Measurements from ENCODE around the gene CLSTN3. TPM values are rescaled to one million over a fixed set of nuclear protein-coding genes. Genes with fewer than 3 reads are reported as not detected.

CLSTN3 gene
- total and polyA plus RNA-seq, 2 of the 13 experiments (the other 11 are each of a cell fraction or from before 2014, with no cell fraction given) = 26.2 to 94.1 TPM

- TF ChIP-seq, protein P1, sequence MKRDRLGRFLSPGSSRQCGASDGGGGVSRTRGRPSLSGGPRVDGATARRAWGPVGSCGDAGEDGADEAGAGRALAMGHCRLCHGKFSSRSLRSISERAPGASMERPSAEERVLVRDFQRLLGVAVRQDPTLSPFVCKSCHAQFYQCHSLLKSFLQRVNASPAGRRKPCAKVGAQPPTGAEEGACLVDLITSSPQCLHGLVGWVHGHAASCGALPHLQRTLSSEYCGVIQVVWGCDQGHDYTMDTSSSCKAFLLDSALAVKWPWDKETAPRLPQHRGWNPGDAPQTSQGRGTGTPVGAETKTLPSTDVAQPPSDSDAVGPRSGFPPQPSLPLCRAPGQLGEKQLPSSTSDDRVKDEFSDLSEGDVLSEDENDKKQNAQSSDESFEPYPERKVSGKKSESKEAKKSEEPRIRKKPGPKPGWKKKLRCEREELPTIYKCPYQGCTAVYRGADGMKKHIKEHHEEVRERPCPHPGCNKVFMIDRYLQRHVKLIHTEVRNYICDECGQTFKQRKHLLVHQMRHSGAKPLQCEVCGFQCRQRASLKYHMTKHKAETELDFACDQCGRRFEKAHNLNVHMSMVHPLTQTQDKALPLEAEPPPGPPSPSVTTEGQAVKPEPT (CRISPR knock-in tag; IDR thresholded peaks at IDR 0.05; ENCODE audit: low read depth) = no peak
- no peak for TF ChIP-seq ZNF549 (CRISPR knock-in tag; IDR thresholded peaks at IDR 0.05)
- TF ChIP-seq ZNF773 (CRISPR knock-in tag; IDR thresholded peaks at IDR 0.05; ENCODE audit: borderline replicate concordance) = no peak
- no peak for TF ChIP-seq SETDB1 (CRISPR knock-in tag; IDR thresholded peaks at IDR 0.05; ENCODE audit: borderline replicate concordance)
- TF ChIP-seq ZKSCAN5 (CRISPR knock-in tag; IDR thresholded peaks at IDR 0.05) = no peak
- no peak for TF ChIP-seq ZNF33A (CRISPR knock-in tag; IDR thresholded peaks at IDR 0.05; ENCODE audit: borderline replicate concordance)
- no peak for TF ChIP-seq ZBTB38 (CRISPR knock-in tag; IDR thresholded peaks at IDR 0.05)
- no peak for TF ChIP-seq ZNF160 (CRISPR knock-in tag; IDR thresholded peaks at IDR 0.05)
- no peak for TF ChIP-seq ZNF570 (CRISPR knock-in tag; IDR thresholded peaks at IDR 0.05; ENCODE audit: borderline replicate concordance)
- TF ChIP-seq TSC22D2 (CRISPR knock-in tag; IDR thresholded peaks at IDR 0.05; ENCODE audit: borderline replicate concordance) = no peak
- no peak for TF ChIP-seq ATAD3A (CRISPR knock-in tag; IDR thresholded peaks at IDR 0.05)
- no peak for TF ChIP-seq SALL2 (CRISPR knock-in tag; IDR thresholded peaks at IDR 0.05)
- TF ChIP-seq HMGXB4 (CRISPR knock-in tag; IDR thresholded peaks at IDR 0.05; ENCODE audit: borderline replicate concordance in 1 of 2, low read depth in 1 of 2) = peak in 1 of 2 experiments; percentile 53; a peak in 2 of 4 replicates
- TF ChIP-seq STAT5B (CRISPR knock-in tag; IDR thresholded peaks at IDR 0.05) = no peak
- TF ChIP-seq, protein P2, sequence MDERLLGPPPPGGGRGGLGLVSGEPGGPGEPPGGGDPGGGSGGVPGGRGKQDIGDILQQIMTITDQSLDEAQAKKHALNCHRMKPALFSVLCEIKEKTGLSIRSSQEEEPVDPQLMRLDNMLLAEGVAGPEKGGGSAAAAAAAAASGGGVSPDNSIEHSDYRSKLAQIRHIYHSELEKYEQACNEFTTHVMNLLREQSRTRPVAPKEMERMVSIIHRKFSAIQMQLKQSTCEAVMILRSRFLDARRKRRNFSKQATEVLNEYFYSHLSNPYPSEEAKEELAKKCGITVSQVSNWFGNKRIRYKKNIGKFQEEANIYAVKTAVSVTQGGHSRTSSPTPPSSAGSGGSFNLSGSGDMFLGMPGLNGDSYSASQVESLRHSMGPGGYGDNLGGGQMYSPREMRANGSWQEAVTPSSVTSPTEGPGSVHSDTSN (CRISPR knock-in tag; IDR thresholded peaks at IDR 0.05) = peak; percentile 90
- no peak for TF ChIP-seq MYNN (CRISPR knock-in tag; IDR thresholded peaks at IDR 0.05; ENCODE audit: low read depth)
- 0 out of 2 replicates have a peak, but pooled peaks have one; percentile 13 for TF ChIP-seq GATA4 (IDR thresholded peaks at IDR 0.05; ENCODE audit: borderline replicate concordance, low read depth)
- TF ChIP-seq, protein P3, sequence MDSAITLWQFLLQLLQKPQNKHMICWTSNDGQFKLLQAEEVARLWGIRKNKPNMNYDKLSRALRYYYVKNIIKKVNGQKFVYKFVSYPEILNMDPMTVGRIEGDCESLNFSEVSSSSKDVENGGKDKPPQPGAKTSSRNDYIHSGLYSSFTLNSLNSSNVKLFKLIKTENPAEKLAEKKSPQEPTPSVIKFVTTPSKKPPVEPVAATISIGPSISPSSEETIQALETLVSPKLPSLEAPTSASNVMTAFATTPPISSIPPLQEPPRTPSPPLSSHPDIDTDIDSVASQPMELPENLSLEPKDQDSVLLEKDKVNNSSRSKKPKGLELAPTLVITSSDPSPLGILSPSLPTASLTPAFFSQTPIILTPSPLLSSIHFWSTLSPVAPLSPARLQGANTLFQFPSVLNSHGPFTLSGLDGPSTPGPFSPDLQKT (CRISPR knock-in tag; IDR thresholded peaks at IDR 0.05; ENCODE audit: borderline replicate concordance) = no peak
- no peak for TF ChIP-seq ZNF274 (CRISPR knock-in tag; IDR thresholded peaks at IDR 0.05)
- no peak for TF ChIP-seq RCOR2 (CRISPR knock-in tag; IDR thresholded peaks at IDR 0.05)
- no peak for TF ChIP-seq TCF7 (IDR thresholded peaks at IDR 0.05; ENCODE audit: low read depth)
- no peak for TF ChIP-seq NFKB2 (CRISPR knock-in tag; IDR thresholded peaks at IDR 0.05; ENCODE audit: borderline replicate concordance)
- peak; percentile 32; the same call in 1 of the 2 replicates for TF ChIP-seq MTA1 (CRISPR knock-in tag; IDR thresholded peaks at IDR 0.05; ENCODE audit: borderline replicate concordance)
Observed at GRCh38 chr12:7129872-7130691, at the start of gene CLSTN3 (continued).

Measured in HepG2 (cell line).